Heart left ventricle (tissue), 13 donors: ENCODE data around the gene TSPAN6.

Experiments
- POLR2A ChIP-seq, 2 donors: fragments of 450-650 bp; IDR thresholded peaks; one replicate each; pipeline ENCODE4 v1.6.1; 2017; ENCODE audit warnings: antibody characterized with exemption in 2 of 2, mild to moderate bottlenecking in 2 of 2, moderate library complexity in 2 of 2
- TF ChIP-seq, protein P1 (sequence below), 12 donors: fragments of 200-600 bp; sonication (generic) in 4 of 12; IDR thresholded peaks; one replicate each; pipeline versions ENCODE4 v1.5.0 to v1.8.0; 2018 to 2022; ENCODE audit warnings: antibody characterized with exemption in 12 of 12, mild to moderate bottlenecking in 5 of 12
- donor health status: ischemic (EF 13 %, LVEDD 7.1; RV severe dilation, severe dysfunction).
- donor health status: DM: no; HTN: yes; CAD: no.
- donor health status: DM: no; HTN: no; CAD: no.
- donor health status: ischemic (EF 25% LVEDD 6.9; RV normal size, moderate dysfunction).
- donor health status: ischemic (EF 25% LVEDD 5.7; RV mildly dilated, moderate dysfunction).
- donor health status: ischemic (EF 35%, LVEDD 5.7; RV mildly dilated, moderate dysfunction).
- donor health status: nonischemic (EF 11% LVEDD 7.7; RV severe dilation, severe dysfunction).
- donor health status: DM: yes; HTN: yes; CAD: no.
- donor health status: PGD.
- donor health status: ischemic (EF 29% LVEDD 5.4; RV normal size, mild dysfunction).
- donor health status: nonischemic (EF 23%, LVEDD 6.1; RV moderate dilation, normal function).

DNA sequence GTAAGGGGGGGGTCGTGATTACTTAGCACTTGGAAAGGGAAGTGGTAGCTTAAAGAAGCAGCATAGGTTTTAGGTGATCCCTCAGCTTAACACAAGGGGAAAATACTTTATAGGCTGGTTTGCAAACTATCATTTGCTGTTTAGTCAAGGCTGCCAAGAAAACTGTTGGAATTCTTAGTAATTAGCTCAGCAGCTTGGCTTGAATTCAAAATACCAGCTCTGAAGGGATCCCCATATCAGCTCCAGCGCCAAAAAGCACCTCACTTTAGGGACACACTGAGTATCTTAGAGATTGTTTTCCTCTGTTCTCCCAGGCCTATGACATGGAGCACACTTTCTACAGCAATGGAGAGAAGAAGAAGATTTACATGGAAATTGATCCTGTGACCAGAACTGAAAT lies 43.0 kb downstream of the TSPAN6 start:
- no peak for TF ChIP-seq POLR2A (IDR thresholded peaks at IDR 0.05)
- TF ChIP-seq, protein P1, sequence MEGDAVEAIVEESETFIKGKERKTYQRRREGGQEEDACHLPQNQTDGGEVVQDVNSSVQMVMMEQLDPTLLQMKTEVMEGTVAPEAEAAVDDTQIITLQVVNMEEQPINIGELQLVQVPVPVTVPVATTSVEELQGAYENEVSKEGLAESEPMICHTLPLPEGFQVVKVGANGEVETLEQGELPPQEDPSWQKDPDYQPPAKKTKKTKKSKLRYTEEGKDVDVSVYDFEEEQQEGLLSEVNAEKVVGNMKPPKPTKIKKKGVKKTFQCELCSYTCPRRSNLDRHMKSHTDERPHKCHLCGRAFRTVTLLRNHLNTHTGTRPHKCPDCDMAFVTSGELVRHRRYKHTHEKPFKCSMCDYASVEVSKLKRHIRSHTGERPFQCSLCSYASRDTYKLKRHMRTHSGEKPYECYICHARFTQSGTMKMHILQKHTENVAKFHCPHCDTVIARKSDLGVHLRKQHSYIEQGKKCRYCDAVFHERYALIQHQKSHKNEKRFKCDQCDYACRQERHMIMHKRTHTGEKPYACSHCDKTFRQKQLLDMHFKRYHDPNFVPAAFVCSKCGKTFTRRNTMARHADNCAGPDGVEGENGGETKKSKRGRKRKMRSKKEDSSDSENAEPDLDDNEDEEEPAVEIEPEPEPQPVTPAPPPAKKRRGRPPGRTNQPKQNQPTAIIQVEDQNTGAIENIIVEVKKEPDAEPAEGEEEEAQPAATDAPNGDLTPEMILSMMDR (IDR thresholded peaks at IDR 0.05), result no peak
